ENCODE results near the gene EIF2B2. TPM values are rescaled to one million over a fixed set of nuclear protein-coding genes. Genes with fewer than 3 reads are reported as not detected.
A peak's percentile ranks its signal among the peaks of the same experiment; 100 is the strongest.

EIF2B2 gene
- total and polyA plus RNA-seq, 9 of the 15 experiments (the other 6 are each of a cell fraction or from before 2014, with no cell fraction given) = 10.6 to 94.1 (median 38.9) TPM

DNA sequence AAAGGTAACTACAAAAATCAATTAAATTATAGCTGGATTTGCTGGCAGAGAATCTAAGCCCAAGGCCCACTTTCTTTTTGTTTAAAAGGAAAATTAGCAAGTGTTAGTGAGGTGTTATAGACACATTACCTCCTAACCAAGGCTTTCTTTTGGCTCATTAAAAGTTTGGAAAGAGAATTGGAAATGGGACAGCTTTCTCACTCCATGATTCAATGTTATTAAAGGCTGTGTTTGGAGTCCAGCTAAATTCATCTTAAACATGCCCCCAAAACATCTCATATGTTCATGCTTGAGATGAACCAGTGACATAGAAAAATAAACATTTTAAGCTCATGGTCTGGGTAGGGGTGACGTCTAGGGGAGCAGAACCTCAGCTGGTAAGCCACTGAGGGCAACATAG, 33.9 kb upstream of the EIF2B2 start:
- no peaks in the 10 kb centered on the region for H3K27me3 ChIP-seq (ENCODE audit: control insufficient read depth in 2 of 2, insufficient read depth in 2 of 2, low read length in 2 of 2)
- CTCF ChIA-PET (ENCODE audit: low intra/inter-chr PET ratio) = no interaction called here
- H3K4me2 ChIP-seq (ENCODE audit: insufficient read depth, low read length) = no peak overlapping the region
- POLR2A ChIA-PET = interaction anchor here (1.4 kb wide), 1 partner anchor 80 kb away, joined by 3 read pairs; no protein-coding TSS in a partner anchor
- WGBS (ENCODE audit: insufficient coverage, low coverage, missing lambda C conversion rate) = 63% methylated on average over 1 of the region's 1 CpG
- H3K9me3 ChIP-seq (replicated peaks; ENCODE audit: control insufficient read depth, insufficient read depth, low read depth, low read length) = no peaks in the 10 kb centered on the region
- H3K9ac ChIP-seq (ENCODE audit: insufficient read depth in 1 of 2, low read depth in 2 of 2, low read length in 2 of 2) = no peak overlapping the region
- peaks cover 8 to 9% of the 10 kb centered on the region in 2 experiments; a peak in 3 of 5 replicates for H3K4me1 ChIP-seq (replicated peaks in 1 of 2; ENCODE audit: control insufficient read depth in 2 of 2, insufficient read depth in 2 of 2, low read length in 2 of 2)
- no peaks in the 10 kb centered on the region for H3K79me2 ChIP-seq (ENCODE audit: control insufficient read depth, insufficient read depth, low read length)
- no TSS peak for BruUV-seq (replicated peaks)
- TF ChIP-seq CEBPB (tag; IDR thresholded peaks at IDR 0.05) (no peak), ZNF133 (CRISPR knock-in tag; IDR thresholded peaks at IDR 0.05) (no peak)
- no peak overlapping the region for H3K4me3 ChIP-seq
- FAIRE-seq = no peak
- H3K27ac ChIP-seq (ENCODE audit: extremely low read depth, low read depth, low read length) = no peak overlapping the region
- no peaks in the 10 kb centered on the region for H3K9me1 ChIP-seq (ENCODE audit: control insufficient read depth, insufficient read depth, low read length)
- H4K20me1 ChIP-seq (replicated peaks; ENCODE audit: control insufficient read depth, insufficient read depth, low read length) = no peaks in the 10 kb centered on the region
- ATAC-seq = no peak
- DNase-seq (ENCODE audit: extremely low read depth in 1 of 4, low spot score in 3 of 4) = no peak
- H3K36me3 ChIP-seq (ENCODE audit: control insufficient read depth, insufficient read depth, low read length) = no peaks in the 10 kb centered on the region
- in situ Hi-C loops (cut with MboI) = no loop called here
- H2AFZ ChIP-seq (ENCODE audit: low read depth, low read length) = no peak overlapping the region
- intact Hi-C loops (cut with micrococcal nuclease) = no loop called here

DNA sequence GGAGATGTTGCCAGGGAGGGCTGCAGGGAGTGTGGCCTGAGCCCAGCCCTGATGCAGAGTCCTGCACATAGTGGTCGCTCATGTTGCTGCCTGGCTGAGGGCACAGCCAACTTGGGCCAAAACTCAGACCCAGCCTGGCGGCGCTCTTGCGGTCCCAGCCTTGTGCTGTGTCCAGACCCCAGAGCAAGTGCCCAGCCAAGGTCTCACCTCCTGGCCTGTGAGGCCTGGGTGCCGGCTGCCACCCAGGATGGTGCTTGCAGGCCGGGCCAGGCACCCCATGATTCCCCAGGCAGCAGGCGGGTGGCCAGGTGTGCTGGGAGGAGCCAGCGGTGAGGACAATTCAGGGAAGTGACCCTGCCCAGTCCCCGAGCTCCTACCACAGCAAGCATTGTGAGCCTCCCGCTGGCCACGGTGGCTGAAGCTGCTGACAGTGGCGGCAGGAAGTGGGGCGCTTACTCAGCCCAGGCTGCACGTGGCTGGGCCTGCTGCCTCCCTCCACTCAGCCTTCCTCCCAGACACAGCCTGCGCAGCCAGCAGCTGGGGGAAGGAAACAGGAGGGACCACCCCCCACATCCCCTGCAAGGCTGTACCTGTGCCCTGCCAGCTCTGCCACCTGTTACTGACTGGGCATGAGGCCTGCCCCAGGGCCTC, 29.6 kb upstream of the EIF2B2 start:
- no peak for DNase-seq (ENCODE audit: extremely low read depth in 1 of 4, low spot score in 3 of 4)
- 74% methylated on average over 13 of the region's 15 CpGs for WGBS (ENCODE audit: insufficient coverage, low coverage, missing lambda C conversion rate)
- CTCF ChIA-PET (ENCODE audit: low intra/inter-chr PET ratio) = no interaction called here
- 0 out of 2 replicates have a peak, but pooled peaks have one; percentile 29 for TF ChIP-seq ZNF592 (IDR thresholded peaks at IDR 0.05)
- 0 out of 2 replicates have a peak, but pooled peaks have one; percentile 58 for TF ChIP-seq ZNF311 (CRISPR knock-in tag; IDR thresholded peaks at IDR 0.05)
- TF ChIP-seq PHF20 (IDR thresholded peaks at IDR 0.05; ENCODE audit: partially characterized antibody) = no peak
- TF ChIP-seq, protein P1, sequence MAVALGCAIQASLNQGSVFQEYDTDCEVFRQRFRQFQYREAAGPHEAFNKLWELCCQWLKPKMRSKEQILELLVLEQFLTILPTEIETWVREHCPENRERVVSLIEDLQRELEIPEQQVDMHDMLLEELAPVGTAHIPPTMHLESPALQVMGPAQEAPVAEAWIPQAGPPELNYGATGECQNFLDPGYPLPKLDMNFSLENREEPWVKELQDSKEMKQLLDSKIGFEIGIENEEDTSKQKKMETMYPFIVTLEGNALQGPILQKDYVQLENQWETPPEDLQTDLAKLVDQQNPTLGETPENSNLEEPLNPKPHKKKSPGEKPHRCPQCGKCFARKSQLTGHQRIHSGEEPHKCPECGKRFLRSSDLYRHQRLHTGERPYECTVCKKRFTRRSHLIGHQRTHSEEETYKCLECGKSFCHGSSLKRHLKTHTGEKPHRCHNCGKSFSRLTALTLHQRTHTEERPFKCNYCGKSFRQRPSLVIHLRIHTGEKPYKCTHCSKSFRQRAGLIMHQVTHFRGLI (CRISPR knock-in tag; IDR thresholded peaks at IDR 0.05) = no peak

More for the DNA sequence above, 29.6 kb upstream of the EIF2B2 start:
- Histone ChIP-seq H3K27ac (ENCODE audit: extremely low read depth, low read depth, low read length) (no peak overlapping the region), H3K9me1 (ENCODE audit: control insufficient read depth, insufficient read depth, low read length) (no peaks in the 10 kb centered on the region), H3K9ac (ENCODE audit: insufficient read depth in 1 of 2, low read depth in 2 of 2, low read length in 2 of 2) (no peak overlapping the region), H3K4me3 (no peak overlapping the region), H3K4me1 (replicated peaks in 1 of 2; ENCODE audit: control insufficient read depth in 2 of 2, insufficient read depth in 2 of 2, low read length in 2 of 2) (peaks cover 0 to 14% of the 10 kb centered on the region in 2 experiments; a peak in 2 of 5 replicates), H4K20me1 (replicated peaks; ENCODE audit: control insufficient read depth, insufficient read depth, low read length) (no peaks in the 10 kb centered on the region), H3K27me3 (ENCODE audit: control insufficient read depth in 2 of 2, insufficient read depth in 2 of 2, low read length in 2 of 2) (no peaks in the 10 kb centered on the region), H3K36me3 (ENCODE audit: control insufficient read depth, insufficient read depth, low read length) (no peaks in the 10 kb centered on the region), H3K4me2 (ENCODE audit: insufficient read depth, low read length) (no peak overlapping the region), H2AFZ (ENCODE audit: low read depth, low read length) (no peak overlapping the region; the same call in 1 of the 2 replicates), H3K79me2 (ENCODE audit: control insufficient read depth, insufficient read depth, low read length) (no peaks in the 10 kb centered on the region), H3K9me3 (replicated peaks; ENCODE audit: control insufficient read depth, insufficient read depth, low read depth, low read length) (no peaks in the 10 kb centered on the region)
- intact Hi-C loops (cut with micrococcal nuclease) (no loop called here), in situ Hi-C loops (cut with MboI) (no loop called here)
- no TSS peak for BruUV-seq (replicated peaks)
- FAIRE-seq = no peak
- POLR2A ChIA-PET = no interaction called here
- peak; percentile 48; the same call in 2 of the 3 replicates for ATAC-seq
